Activated CD4-positive, alpha-beta T cell treated with anti-CD3 and anti-CD28 coated beads, Interleukin-2, amount 50 U/mL, for 24 hours (primary cell): ENCODE data around the gene TLR7.

ENCODE experiments used
- DNase-seq, 2 donors: peaks; one replicate each; pipeline ENCODE4 v3.0.0-alpha.2; 2020; ENCODE audit warnings: low read depth in 1 of 2, low spot score in 1 of 2

The TLR7 gene

GRCh38 chrX:12890467-12890866 lies 23.6 kb downstream of the TLR7 start:
- DNase-seq: no peak

- DNase-seq: no peak
Measured at GRCh38 chrX:12891171-12891570, 24.3 kb downstream of the TLR7 start.

GRCh38 chrX:12891915-12892506 lies 25.1 kb downstream of the TLR7 start:
- DNase-seq: no peak

- DNase-seq: no peak
Measured at GRCh38 chrX:12892716-12893115, 25.8 kb downstream of the TLR7 start.

GRCh38 chrX:12894074-12895030 lies 27.5 kb downstream of the TLR7 start:
- peak in 1 of 2 donors; percentile 20 for DNase-seq

GRCh38 chrX:12895866-12896265 lies 29.0 kb downstream of the TLR7 start:
- no peak for DNase-seq

GRCh38 chrX:12896935-12897334 lies 30.1 kb downstream of the TLR7 start:
- DNase-seq: no peak

- no peak for DNase-seq
Measured at GRCh38 chrX:12898073-12898472, 31.2 kb downstream of the TLR7 start.

- DNase-seq: no peak
Measured at GRCh38 chrX:12899506-12899905, 32.6 kb downstream of the TLR7 start.

- peak; percentile 28 to 37 for DNase-seq
Measured at GRCh38 chrX:12901486-12901885, 34.6 kb downstream of the TLR7 start.

- DNase-seq: no peak
Measured at GRCh38 chrX:12903646-12904045, 36.8 kb downstream of the TLR7 start.

GRCh38 chrX:12906046-12906761 lies 39.3 kb downstream of the TLR7 start, which contains the start of gene TLR8:
Gene TLR8 (plus strand): TSS chrX:12906620. CDS start chrX:12906707, 87 bp downstream.
- no peak for DNase-seq

GRCh38 chrX:12910423-12911121 lies 43.7 kb downstream of the TLR7 start:
- no peak for DNase-seq

- no peak for DNase-seq
Measured at GRCh38 chrX:12911122-12911470, 44.2 kb downstream of the TLR7 start.

- no peak for DNase-seq
Measured at GRCh38 chrX:12912791-12913482, 46.1 kb downstream of the TLR7 start.

GRCh38 chrX:12917753-12918152 lies 50.9 kb downstream of the TLR7 start:
- DNase-seq: no peak

GRCh38 chrX:12919051-12919450 lies 52.2 kb downstream of the TLR7 start:
- no peak for DNase-seq

GRCh38 chrX:12919620-12920019 lies 52.7 kb downstream of the TLR7 start:
- no peak for DNase-seq

- DNase-seq: no peak
Measured at GRCh38 chrX:12920990-12921389, 54.1 kb downstream of the TLR7 start.

GRCh38 chrX:12921886-12922598 lies 55.2 kb downstream of the TLR7 start:
- no peak for DNase-seq
